GM12873 (cell line): ENCODE data around the gene F2R.

Experiments
- CTCF ChIP-seq: IDR thresholded peaks from 2 replicates; pipeline ENCODE4 v1.5.1; 2012; ENCODE audit warnings: low read depth, mild to moderate bottlenecking, moderate library complexity, low read length, control low read depth; ENCODE audit not compliant: insufficient read depth; ENCODE audit errors: missing control alignments

Gene F2R

GRCh38 chr5:76746677-76747076 is 30.8 kb downstream of the F2R start:
- peak; percentile 12 for TF ChIP-seq CTCF

- no peak for TF ChIP-seq CTCF
Observed at GRCh38 chr5:76747706-76748105, 31.8 kb downstream of the F2R start.

- TF ChIP-seq CTCF: no peak
Observed at GRCh38 chr5:76751291-76751690, 35.4 kb downstream of the F2R start.

GRCh38 chr5:76754668-76755078 is 38.7 kb downstream of the F2R start:
- TF ChIP-seq CTCF: no peak

- TF ChIP-seq CTCF: no peak
Observed at GRCh38 chr5:76755779-76756637, 40.1 kb downstream of the F2R start.

- TF ChIP-seq CTCF: no peak
Observed at GRCh38 chr5:76757049-76757448, 41.1 kb downstream of the F2R start.

GRCh38 chr5:76762484-76762883 is 46.6 kb downstream of the F2R start:
- no peak for TF ChIP-seq CTCF

- TF ChIP-seq CTCF: no peak
Observed at GRCh38 chr5:76763136-76763535, 47.2 kb downstream of the F2R start.
